ENCODE measurements around the gene TRIM65. TPM values are rescaled to one million over a fixed set of nuclear protein-coding genes. Genes with fewer than 3 reads are reported as not detected.
A peak's percentile ranks its signal among the peaks of the same experiment; 100 is the strongest.

The TRIM65 gene
- total and polyA plus RNA-seq, 10 of the 15 experiments (the other 5 are each of a cell fraction or from before 2014, with no cell fraction given), result 1.4 to 26.0 (median 10.8) TPM

- RAD21 ChIA-PET (ENCODE audit: unreplicated experiment), result interaction anchor here (1.1 to 2.4 kb wide), 4 partner anchors 23 to 125 kb away, joined by 3 to 11 read pairs (median 4); partner anchors contain the start of gene WBP2
- peak within 1 kb of the TSS; percentile 59 for H2AFZ ChIP-seq (ENCODE audit: control insufficient read depth, low read depth, low read length)
- POLR2A ChIA-PET, result interaction anchor here (0.7 to 3.7 kb wide), 6 partner anchors 14 to 224 kb away, joined by 3 to 27 read pairs (median 4); partner anchors contain the start of gene TRIM65
- no peak for TF ChIP-seq PAX8 (IDR thresholded peaks at IDR 0.05)
- no peak for TF ChIP-seq EZH2 (IDR thresholded peaks at IDR 0.05; ENCODE audit: borderline replicate concordance, control insufficient read depth, low read depth, low read length)
- peak; percentile 40; the same call in 1 of the 2 replicates for TF ChIP-seq ZNF217 (IDR thresholded peaks at IDR 0.05)
- peak; percentile 22; the same call in 1 of the 2 replicates for TF ChIP-seq GATAD2B (conservative IDR thresholded peaks at IDR 0.05; ENCODE audit: low read depth)
- no peak for TF ChIP-seq BACH1 (IDR thresholded peaks at IDR 0.05; ENCODE audit: borderline replicate concordance)
- TF ChIP-seq IKZF2 (IDR thresholded peaks at IDR 0.05), result no peak
- TF ChIP-seq IKZF1 (conservative IDR thresholded peaks at IDR 0.05), result peak; percentile 93
- no peak for TF ChIP-seq NR2C2 (IDR thresholded peaks at IDR 0.05; ENCODE audit: borderline replicate concordance, control insufficient read depth, insufficient read length, low read depth)
- TF ChIP-seq SIX5 (IDR thresholded peaks at IDR 0.05; ENCODE audit: low read depth, low read length, severe bottlenecking), result no peak
- TF ChIP-seq, protein P1, sequence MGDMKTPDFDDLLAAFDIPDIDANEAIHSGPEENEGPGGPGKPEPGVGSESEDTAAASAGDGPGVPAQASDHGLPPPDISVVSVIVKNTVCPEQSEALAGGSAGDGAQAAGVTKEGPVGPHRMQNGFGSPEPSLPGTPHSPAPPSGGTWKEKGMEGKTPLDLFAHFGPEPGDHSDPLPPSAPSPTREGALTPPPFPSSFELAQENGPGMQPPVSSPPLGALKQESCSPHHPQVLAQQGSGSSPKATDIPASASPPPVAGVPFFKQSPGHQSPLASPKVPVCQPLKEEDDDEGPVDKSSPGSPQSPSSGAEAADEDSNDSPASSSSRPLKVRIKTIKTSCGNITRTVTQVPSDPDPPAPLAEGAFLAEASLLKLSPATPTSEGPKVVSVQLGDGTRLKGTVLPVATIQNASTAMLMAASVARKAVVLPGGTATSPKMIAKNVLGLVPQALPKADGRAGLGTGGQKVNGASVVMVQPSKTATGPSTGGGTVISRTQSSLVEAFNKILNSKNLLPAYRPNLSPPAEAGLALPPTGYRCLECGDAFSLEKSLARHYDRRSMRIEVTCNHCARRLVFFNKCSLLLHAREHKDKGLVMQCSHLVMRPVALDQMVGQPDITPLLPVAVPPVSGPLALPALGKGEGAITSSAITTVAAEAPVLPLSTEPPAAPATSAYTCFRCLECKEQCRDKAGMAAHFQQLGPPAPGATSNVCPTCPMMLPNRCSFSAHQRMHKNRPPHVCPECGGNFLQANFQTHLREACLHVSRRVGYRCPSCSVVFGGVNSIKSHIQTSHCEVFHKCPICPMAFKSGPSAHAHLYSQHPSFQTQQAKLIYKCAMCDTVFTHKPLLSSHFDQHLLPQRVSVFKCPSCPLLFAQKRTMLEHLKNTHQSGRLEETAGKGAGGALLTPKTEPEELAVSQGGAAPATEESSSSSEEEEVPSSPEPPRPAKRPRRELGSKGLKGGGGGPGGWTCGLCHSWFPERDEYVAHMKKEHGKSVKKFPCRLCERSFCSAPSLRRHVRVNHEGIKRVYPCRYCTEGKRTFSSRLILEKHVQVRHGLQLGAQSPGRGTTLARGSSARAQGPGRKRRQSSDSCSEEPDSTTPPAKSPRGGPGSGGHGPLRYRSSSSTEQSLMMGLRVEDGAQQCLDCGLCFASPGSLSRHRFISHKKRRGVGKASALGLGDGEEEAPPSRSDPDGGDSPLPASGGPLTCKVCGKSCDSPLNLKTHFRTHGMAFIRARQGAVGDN (IDR thresholded peaks at IDR 0.05), result 0 out of 2 replicates have a peak, but pooled peaks have one; percentile 7
- TF ChIP-seq ATF2 (IDR thresholded peaks at IDR 0.05; ENCODE audit: low read length), result no peak
- TF ChIP-seq, protein P2, sequence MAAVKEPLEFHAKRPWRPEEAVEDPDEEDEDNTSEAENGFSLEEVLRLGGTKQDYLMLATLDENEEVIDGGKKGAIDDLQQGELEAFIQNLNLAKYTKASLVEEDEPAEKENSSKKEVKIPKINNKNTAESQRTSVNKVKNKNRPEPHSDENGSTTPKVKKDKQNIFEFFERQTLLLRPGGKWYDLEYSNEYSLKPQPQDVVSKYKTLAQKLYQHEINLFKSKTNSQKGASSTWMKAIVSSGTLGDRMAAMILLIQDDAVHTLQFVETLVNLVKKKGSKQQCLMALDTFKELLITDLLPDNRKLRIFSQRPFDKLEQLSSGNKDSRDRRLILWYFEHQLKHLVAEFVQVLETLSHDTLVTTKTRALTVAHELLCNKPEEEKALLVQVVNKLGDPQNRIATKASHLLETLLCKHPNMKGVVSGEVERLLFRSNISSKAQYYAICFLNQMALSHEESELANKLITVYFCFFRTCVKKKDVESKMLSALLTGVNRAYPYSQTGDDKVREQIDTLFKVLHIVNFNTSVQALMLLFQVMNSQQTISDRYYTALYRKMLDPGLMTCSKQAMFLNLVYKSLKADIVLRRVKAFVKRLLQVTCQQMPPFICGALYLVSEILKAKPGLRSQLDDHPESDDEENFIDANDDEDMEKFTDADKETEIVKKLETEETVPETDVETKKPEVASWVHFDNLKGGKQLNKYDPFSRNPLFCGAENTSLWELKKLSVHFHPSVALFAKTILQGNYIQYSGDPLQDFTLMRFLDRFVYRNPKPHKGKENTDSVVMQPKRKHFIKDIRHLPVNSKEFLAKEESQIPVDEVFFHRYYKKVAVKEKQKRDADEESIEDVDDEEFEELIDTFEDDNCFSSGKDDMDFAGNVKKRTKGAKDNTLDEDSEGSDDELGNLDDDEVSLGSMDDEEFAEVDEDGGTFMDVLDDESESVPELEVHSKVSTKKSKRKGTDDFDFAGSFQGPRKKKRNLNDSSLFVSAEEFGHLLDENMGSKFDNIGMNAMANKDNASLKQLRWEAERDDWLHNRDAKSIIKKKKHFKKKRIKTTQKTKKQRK (IDR thresholded peaks at IDR 0.05; ENCODE audit: low read depth, low read length), result no peak
- TF ChIP-seq IRF4 (IDR thresholded peaks at IDR 0.05; ENCODE audit: low read depth, low read length), result no peak
- TF ChIP-seq DPF2 (IDR thresholded peaks at IDR 0.05), result 0 out of 2 replicates have a peak, but pooled peaks have one; percentile 57
Measured at GRCh38 chr17:75878174-75878998, 18.4 kb downstream of the TRIM65 start, which contains the start of gene TRIM47. Gene TRIM47, minus strand, starts transcription at chr17:75878581. Its CDS starts 33 bp downstream, at chr17:75878548.

More at GRCh38 chr17:75878174-75878998, 18.4 kb downstream of the TRIM65 start, which contains the start of gene TRIM47:
- CTCF ChIA-PET, result interaction anchor here (0.6 to 7.9 kb wide), 9 partner anchors 17 to 125 kb away, joined by 3 to 81 read pairs (median 8); partner anchors contain the start of genes GALK1, TRIM65 and WBP2
- peak within 1 kb of the TSS; percentile 24; the same call in 1 of the 2 replicates for H3K9ac ChIP-seq (ENCODE audit: control insufficient read depth, insufficient read depth, low read length)
- WGBS (ENCODE audit: insufficient coverage, insufficient replicate concordance, low lambda C conversion rate, missing lambda C conversion rate), result 8% methylated on average over 41 of the region's 87 CpGs
- H3K36me3 ChIP-seq (ENCODE audit: control insufficient read depth in 2 of 2, insufficient read depth in 2 of 2, low read length in 1 of 2), result no peaks in the 10 kb centered on the region
- H4K20me1 ChIP-seq (ENCODE audit: control insufficient read depth, insufficient read depth), result no peaks in the 10 kb centered on the region
- peak within 1 kb of the TSS; percentile 29; the same call in 1 of the 2 replicates for H3K4me3 ChIP-seq
- BruUV-seq (replicated peaks), result no TSS peak
- H3K27ac ChIP-seq (ENCODE audit: control insufficient read depth, insufficient read depth), result no peak within 1 kb of the TSS
- SMC1A ChIA-PET (ENCODE audit: uncharacterized antibody, unreplicated experiment), result interaction anchor here (0.8 to 1.9 kb wide), 6 partner anchors 13 to 125 kb away, joined by 3 to 5 read pairs (median 3); partner anchors contain the start of genes TRIM65 and WBP2
- in situ Hi-C loops (cut with MboI) (no loop called here), intact Hi-C loops (cut with micrococcal nuclease; ENCODE audit: unreplicated experiment) (loop anchor here (2.0 kb wide), 1 partner anchor 18 kb away; the partner anchor contains the start of gene TRIM65)
- H3K79me2 ChIP-seq (ENCODE audit: control insufficient read depth, insufficient read depth, low read length), result no peaks in the 10 kb centered on the region
- H3K27me3 ChIP-seq (replicated peaks in 1 of 2; ENCODE audit: control insufficient read depth in 2 of 2, insufficient read depth in 2 of 2, low read length in 1 of 2), result peaks cover 2% of the 10 kb centered on the region in 2 experiments
- H3K9me3 ChIP-seq (replicated peaks; ENCODE audit: control insufficient read depth, insufficient read depth, low read length), result no peaks in the 10 kb centered on the region
- FAIRE-seq (no peak), ATAC-seq (peak; percentile 15), DNase-seq (ENCODE audit: low read depth, low spot score) (no peak)
- H3K4me2 ChIP-seq (ENCODE audit: control insufficient read depth, insufficient read depth), result peak within 1 kb of the TSS; percentile 92
- peaks cover 25% of the 10 kb centered on the region for H3K4me1 ChIP-seq (ENCODE audit: control insufficient read depth, insufficient read depth, low read length)

All from GM12878 (cell line).